RWPE2 (cell line): ENCODE data around the gene ZNF536.

Experiments
- ATAC-seq: fragments of 200-7000 bp; cut with Tn5 transposase; 3 replicates; pipeline ENCODE4 v1.9.1; 2021; ENCODE audit warnings: low read depth
- DNase-seq: peaks from one replicate; pipeline ENCODE4 v3.0.0-alpha.2; 2020; ENCODE audit warnings: low spot score
- H3K27ac ChIP-seq: fragments of 450-650 bp; 2 replicates; pipeline ENCODE4 v1.5.1; 2017; ENCODE audit warnings: mild to moderate bottlenecking; ENCODE audit not compliant: poor library complexity, severe bottlenecking
- H3K27me3 ChIP-seq: fragments of 250-450 bp; sonication (Bioruptor Pico); 2 replicates; pipeline ENCODE4 v1.5.1; 2021; ENCODE audit warnings: mild to moderate bottlenecking, moderate library complexity; ENCODE audit not compliant: insufficient read depth, poor library complexity, severe bottlenecking
- H3K36me3 ChIP-seq: fragments of 250-450 bp; sonication (Bioruptor Pico); 2 replicates; pipeline ENCODE4 v1.5.1; 2020; ENCODE audit warnings: low read depth, mild to moderate bottlenecking, moderate library complexity
- H3K4me1 ChIP-seq: fragments of 250-450 bp; sonication (Bioruptor Pico); 2 replicates; pipeline ENCODE4 v1.5.1; 2021; ENCODE audit warnings: mild to moderate bottlenecking, moderate library complexity; ENCODE audit not compliant: insufficient read depth, poor library complexity, severe bottlenecking
- H3K4me3 ChIP-seq: fragments of 250-450 bp; sonication (Bioruptor Pico); 2 replicates; pipeline ENCODE4 v1.5.1; 2021; ENCODE audit warnings: mild to moderate bottlenecking, moderate library complexity; ENCODE audit not compliant: severe bottlenecking
- H3K9me3 ChIP-seq: fragments of 250-450 bp; sonication (Bioruptor Pico); 2 replicates; pipeline ENCODE4 v1.5.1; 2021; ENCODE audit warnings: mild to moderate bottlenecking, moderate library complexity; ENCODE audit not compliant: severe bottlenecking
- CTCF ChIP-seq: fragments of 450-650 bp; IDR thresholded peaks from one replicate; pipeline ENCODE4 v1.5.1; 2017; ENCODE audit warnings: mild to moderate bottlenecking, moderate library complexity; ENCODE audit not compliant: poor library complexity, severe bottlenecking

Gene ZNF536

GRCh38 chr19:30336290-30336689 lies 35.9 kb upstream of the ZNF536 start:
- Histone ChIP-seq H3K9me3 (no peaks in the 10 kb centered on the region), H3K27ac (no peak overlapping the region), H3K4me1 (no peaks in the 10 kb centered on the region), H3K4me3 (no peak overlapping the region), H3K27me3 (no peaks in the 10 kb centered on the region), H3K36me3 (no peaks in the 10 kb centered on the region)
- ATAC-seq (no peak), DNase-seq (no peak)
- TF ChIP-seq CTCF: no peak

- H3K27ac ChIP-seq: no peak overlapping the region
- TF ChIP-seq CTCF: no peak
- H3K4me1 ChIP-seq: no peaks in the 10 kb centered on the region
- H3K4me3 ChIP-seq: no peak overlapping the region
- H3K9me3 ChIP-seq: no peaks in the 10 kb centered on the region
- H3K36me3 ChIP-seq: no peaks in the 10 kb centered on the region
- ATAC-seq (no peak), DNase-seq (no peak)
- no peaks in the 10 kb centered on the region for H3K27me3 ChIP-seq
These were observed 34.1 kb upstream of the ZNF536 start for GRCh38 chr19:30338041-30338456.

GRCh38 chr19:30338878-30339623 lies 33.1 kb upstream of the ZNF536 start:
- DNase-seq (no peak), ATAC-seq (no peak)
- H3K4me1 ChIP-seq: no peaks in the 10 kb centered on the region
- no peaks in the 10 kb centered on the region for H3K36me3 ChIP-seq
- TF ChIP-seq CTCF: no peak
- H3K27me3 ChIP-seq: no peaks in the 10 kb centered on the region
- no peak overlapping the region for H3K4me3 ChIP-seq
- H3K9me3 ChIP-seq: no peaks in the 10 kb centered on the region
- no peak overlapping the region for H3K27ac ChIP-seq

- H3K4me3 ChIP-seq: no peak overlapping the region
- H3K9me3 ChIP-seq: no peaks in the 10 kb centered on the region
- no peak for ATAC-seq
- no peak for DNase-seq
- no peaks in the 10 kb centered on the region for H3K27me3 ChIP-seq
- TF ChIP-seq CTCF: no peak
- H3K36me3 ChIP-seq: no peaks in the 10 kb centered on the region
- H3K4me1 ChIP-seq: no peaks in the 10 kb centered on the region
- no peak overlapping the region for H3K27ac ChIP-seq
These were observed 32.3 kb upstream of the ZNF536 start for GRCh38 chr19:30339624-30340525.
